HuH-7.5 (cell line): ENCODE data around the gene ZNF277.

Experiments
- DNase-seq: peaks from one replicate; pipeline ENCODE4 v3.0.0; 2011; ENCODE audit warnings: low spot score

Gene ZNF277

GRCh38 chr7:112206238-112206990, at the start of gene ZNF277, which contains the start of gene DOCK4:
ZNF277 (plus strand) TSS chr7:112206695; CDS start chr7:112206717, 22 bp downstream.
DOCK4 (minus strand) TSS chr7:112206399; CDS start chr7:112206138, 261 bp downstream.
- peak; percentile 88 for DNase-seq

DNA sequence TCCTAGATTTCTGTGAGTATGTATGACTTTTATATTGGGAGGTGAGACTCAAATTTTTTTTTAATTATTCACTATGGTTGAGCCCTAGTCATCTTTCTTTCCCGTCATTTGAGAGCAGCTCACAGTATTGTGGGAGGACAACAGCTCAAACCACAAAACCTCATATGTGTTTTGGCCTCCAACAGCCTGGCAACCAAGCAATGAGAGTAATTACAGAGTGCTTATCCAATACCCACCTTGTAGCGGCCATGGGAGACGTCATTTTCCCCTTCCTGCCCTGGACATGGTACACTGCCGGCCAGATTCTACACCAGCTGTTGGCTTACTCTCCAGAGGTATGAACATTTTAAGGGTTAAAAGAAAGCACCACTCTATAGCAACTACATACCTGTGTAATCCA, 49.4 kb upstream of the ZNF277 start:
- DNase-seq, result no peak

GRCh38 chr7:112159351-112159750, 47.1 kb upstream of the ZNF277 start:
- no peak for DNase-seq

GRCh38 chr7:112160130-112160770, 46.2 kb upstream of the ZNF277 start:
- DNase-seq, result no peak

- no peak for DNase-seq
Measured at GRCh38 chr7:112160771-112161150, 45.7 kb upstream of the ZNF277 start.

- no peak for DNase-seq
Measured at GRCh38 chr7:112161253-112162141, 45.0 kb upstream of the ZNF277 start.

DNA sequence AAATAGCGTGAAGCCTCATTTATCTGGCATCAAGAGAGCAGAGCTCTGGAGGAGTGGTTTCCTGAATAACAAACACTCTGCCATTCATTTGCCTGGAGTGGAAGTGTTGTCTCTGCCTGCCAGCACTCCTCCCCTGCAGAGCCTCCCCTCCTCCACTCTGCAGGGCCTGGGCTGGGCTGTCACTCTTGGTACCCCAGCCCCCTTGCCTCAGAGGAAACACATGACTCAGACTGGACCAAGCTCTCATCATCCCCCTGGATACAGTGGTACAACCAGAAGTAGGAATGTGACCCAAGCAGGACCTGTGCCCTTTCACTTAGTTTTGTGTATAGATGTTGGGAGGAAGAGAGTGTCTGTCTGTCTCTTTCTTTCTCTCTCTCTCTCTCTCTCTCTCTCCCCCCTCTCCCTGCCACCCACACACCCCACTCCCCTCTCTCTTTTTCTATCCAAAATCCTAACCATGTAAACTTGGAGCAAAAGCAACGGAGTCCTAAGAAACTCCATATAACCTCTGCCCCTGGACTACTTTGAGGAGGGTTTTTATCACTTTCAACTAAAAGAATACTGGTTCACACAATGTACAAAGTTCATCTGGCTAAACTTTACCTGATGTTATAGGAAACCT, 44.2 kb upstream of the ZNF277 start:
- peak; percentile 28 for DNase-seq

DNA sequence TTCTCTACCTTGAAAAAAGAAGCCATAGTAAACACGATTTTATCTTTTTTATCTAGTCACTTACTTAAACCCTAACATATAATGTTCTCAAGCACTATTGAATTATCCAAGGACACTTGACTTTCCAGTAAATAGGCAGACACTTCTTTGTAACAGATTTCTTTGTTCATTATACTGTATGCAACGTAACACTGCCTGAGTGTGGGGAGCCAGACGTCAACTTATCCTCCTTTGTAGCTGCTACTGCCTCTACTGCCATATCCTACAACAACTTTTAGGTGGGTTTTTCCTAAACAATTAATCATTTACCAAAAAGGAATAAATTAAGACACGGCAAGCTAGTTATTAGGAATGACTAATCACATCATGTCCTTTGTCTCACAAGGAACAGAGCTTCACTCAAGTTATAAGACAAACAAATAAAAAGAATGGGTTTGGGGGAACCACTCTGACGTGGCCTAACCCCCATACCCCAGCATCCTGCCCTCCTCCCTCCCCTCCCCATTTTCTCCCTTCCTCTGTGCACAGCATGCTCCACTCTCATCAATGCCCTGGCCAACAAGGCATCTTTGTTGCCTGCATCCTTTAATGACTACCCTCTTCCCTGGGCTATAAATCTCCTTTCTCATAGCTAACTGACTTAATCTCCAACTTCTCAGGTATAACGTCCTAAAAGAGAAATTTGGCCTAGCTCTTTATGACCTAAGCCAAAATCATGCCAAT, 43.5 kb upstream of the ZNF277 start:
- DNase-seq, result no peak

GRCh38 chr7:112167147-112167546, 39.3 kb upstream of the ZNF277 start:
- DNase-seq, result no peak

DNA sequence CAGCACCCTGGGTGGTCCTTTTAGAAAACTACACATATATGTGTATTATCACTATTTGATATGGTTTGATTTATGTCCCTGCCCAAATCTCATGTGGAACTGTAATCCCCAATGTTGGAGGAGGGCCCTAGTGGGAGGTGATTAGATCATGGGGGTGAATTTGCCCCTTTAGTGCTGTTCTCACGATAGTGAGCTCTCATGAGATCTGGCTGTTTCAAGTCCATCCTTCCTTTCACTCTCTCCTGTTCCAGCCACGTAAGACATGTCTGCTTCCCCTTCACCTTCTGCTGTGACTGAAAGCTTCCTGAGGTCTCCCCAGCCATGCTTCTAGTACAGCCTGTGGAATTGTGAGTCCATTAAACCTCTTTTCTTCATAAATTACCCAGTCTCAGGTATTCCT, 37.6 kb upstream of the ZNF277 start:
- no peak for DNase-seq

DNA sequence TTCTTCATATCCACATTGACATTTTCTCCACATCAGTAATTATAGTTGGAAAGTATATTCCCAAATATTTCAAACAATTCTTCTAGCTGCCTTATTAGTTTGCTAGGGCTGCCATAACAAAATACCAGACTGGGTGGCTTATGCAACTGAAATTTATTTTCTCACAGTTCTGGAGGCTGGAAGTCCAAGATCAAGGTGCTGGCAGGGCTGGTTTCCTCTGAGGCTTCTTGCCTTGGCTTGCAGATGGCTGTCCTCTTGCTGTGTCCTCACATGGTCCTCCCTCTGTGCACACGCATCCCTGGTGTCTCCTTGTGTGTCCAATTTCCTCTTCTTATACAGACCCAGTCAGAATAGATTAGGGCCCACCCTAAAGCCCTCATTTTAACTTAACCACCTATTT, 34.8 kb upstream of the ZNF277 start:
- no peak for DNase-seq

GRCh38 chr7:112172870-112173567, 33.5 kb upstream of the ZNF277 start:
- DNase-seq, result no peak

DNA sequence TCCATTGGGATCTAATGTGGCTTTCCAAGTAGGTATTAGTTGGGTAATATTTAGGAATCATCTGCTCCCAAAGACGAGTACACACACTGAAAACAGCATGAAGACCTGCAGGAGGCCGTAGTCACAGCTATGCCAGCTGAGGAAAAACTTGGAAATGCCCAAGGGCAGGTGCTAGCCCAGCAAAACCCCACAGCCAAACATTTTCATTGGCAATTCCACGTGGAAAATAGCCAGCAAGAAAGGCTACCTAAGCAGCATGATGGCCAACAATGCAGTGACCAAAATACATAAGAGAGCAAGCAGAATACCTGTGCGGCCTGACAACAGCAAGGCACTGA, 33.0 kb upstream of the ZNF277 start:
- no peak for DNase-seq

- DNase-seq, result no peak
Measured at GRCh38 chr7:112174192-112174591, 32.3 kb upstream of the ZNF277 start.

DNA sequence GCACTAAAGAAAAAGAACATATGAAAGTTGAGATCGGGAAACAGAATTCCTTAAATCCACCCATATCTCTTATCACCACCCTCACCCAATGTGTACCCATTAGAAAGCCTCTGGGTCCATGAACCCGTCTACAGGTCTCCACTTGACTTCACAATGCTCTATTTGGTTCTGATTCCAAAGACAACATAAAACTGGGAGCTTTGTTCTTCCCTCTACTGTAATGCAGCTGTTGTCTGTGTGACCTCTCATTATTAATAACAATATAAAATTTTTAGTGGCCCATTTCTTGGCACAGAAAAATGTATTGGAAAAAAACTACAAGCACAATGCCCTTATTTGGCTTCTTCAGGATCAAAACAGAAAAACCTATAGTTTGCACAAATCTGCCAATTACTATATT, 30.3 kb upstream of the ZNF277 start:
- no peak for DNase-seq

GRCh38 chr7:112176693-112177415, 29.6 kb upstream of the ZNF277 start:
- DNase-seq, result no peak

DNA sequence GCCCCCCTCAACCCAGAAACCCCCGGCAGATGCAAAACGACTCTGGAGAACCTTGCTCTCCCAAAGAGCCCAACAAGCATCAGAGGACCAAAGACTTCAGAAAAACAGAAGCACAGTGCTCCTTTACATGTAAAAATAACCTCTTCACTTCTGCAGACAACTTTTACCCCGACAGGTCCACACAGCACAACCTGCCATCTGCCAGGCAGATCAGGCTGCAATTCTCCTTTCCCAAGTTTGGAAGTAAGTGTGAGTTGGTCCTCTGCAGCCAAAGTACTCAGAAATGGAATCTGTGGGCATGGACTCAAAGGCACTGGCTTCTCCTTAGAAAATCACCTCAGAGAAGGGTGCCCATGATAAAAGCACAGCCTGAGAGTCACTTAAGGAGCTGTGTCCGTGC, 26.3 kb upstream of the ZNF277 start:
- no peak for DNase-seq

DNA sequence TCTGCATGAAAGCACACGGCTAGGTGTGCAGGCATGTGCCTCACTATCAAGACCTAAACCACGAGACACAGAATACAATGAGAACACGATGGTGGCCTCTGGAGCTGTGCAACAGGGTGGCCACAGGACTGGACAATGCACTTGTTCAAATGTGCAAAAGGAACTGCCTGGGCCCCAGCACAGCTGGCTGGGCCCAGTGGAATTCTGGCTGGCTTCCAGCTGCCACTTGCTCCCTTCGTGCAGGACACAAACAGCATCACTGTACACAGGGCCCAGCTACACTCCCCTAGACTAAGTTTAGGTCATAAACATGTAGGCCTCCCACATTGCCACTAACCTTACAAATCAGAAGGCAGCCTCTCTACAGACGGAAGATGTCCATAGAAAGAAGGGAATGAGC, 23.7 kb upstream of the ZNF277 start:
- DNase-seq, result no peak

DNA sequence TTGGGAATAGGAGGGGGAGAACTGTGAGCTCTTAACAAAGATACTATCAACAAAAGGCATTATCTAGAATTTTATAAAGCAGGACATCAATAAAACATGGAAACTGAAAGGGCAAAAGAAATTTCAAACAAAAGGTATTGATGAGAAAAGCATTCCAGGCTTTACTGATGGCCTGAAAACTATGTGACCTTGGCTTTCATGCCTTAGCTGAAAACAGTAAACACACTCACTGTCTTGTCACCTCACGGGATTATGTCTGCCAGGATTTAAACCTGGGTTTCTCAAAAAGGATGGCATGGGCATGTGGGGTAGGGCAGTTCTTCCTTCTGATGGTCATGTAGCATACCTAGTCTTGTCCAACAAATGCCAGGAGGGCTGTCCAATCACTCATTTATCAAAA, 23.2 kb upstream of the ZNF277 start:
- no peak for DNase-seq

DNA sequence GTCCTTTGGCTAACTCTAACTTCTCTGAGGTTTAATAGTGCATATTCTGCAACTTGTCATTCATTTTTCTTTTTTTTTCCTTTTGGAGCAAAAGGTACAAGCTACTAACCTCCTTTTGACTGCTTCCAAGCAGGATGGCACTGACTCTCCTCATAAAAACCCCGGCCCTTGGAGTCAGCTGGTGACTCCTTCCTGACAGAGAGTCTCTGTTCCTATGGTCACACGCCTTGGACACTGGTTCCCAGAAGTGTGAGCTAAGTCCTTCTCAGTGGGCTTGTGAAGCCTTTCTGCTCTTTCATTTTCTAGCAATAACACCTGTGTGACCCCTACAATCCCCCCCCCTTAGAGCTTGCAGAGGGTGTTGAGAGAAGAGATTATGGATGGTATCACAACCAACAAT, 22.0 kb upstream of the ZNF277 start:
- DNase-seq, result no peak
